Measurements from ENCODE around the gene ZPBP2.
"Not testable (repeated sequence)": the region's sequence is repeated elsewhere in the genome, so short reads cannot be mapped to it uniquely, and the experiment has no call there.

Gene ZPBP2

DNA sequence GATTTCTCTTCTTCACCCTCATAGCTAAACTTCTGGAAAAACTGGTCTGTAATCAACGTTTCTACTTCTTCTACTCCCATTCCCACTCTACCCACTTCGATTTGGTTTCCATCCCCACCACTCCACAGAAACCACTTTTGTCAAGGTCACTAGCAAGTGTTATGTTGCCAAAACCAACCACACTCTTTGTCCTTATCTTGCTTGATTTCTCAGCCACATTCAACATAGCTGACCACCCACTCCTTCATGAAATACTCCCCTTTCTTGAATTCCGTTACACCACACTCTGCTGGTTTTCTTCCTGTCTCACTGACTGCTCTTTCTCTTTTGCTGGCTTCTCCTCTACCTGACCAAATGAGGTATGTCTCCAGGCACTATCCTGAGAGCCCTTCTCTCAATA is 15.8 kb upstream of the ZPBP2 start:
- no peak overlapping the region for H3K4me3 ChIP-seq (ENCODE audit: control insufficient read depth, low read depth, low read length)
- TF ChIP-seq, protein P1, sequence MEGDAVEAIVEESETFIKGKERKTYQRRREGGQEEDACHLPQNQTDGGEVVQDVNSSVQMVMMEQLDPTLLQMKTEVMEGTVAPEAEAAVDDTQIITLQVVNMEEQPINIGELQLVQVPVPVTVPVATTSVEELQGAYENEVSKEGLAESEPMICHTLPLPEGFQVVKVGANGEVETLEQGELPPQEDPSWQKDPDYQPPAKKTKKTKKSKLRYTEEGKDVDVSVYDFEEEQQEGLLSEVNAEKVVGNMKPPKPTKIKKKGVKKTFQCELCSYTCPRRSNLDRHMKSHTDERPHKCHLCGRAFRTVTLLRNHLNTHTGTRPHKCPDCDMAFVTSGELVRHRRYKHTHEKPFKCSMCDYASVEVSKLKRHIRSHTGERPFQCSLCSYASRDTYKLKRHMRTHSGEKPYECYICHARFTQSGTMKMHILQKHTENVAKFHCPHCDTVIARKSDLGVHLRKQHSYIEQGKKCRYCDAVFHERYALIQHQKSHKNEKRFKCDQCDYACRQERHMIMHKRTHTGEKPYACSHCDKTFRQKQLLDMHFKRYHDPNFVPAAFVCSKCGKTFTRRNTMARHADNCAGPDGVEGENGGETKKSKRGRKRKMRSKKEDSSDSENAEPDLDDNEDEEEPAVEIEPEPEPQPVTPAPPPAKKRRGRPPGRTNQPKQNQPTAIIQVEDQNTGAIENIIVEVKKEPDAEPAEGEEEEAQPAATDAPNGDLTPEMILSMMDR (conservative IDR thresholded peaks at IDR 0.05; ENCODE audit: control insufficient read depth, insufficient read depth, low read depth, low read length) = no peak
- no peak for DNase-seq (ENCODE audit: low read depth)

DNA sequence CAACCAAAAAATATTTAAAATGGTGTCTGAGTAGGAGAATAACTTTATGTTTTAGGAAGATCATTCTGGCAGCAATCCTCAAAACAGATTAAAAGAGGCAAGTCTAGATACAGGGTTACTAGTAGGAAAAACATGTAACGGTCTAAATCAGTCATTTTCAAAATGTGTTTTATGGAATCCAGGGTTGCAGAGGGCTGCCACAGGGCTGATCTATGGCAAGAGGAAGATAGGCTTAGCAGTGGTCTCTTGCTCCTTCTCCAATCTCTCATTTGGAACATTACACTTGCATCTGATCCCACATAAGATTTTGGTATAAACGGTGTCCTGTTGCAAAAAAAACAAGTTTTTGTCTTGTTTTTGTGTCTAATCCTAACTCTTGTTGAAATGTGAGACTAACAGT is 13.1 kb upstream of the ZPBP2 start:
- no peak overlapping the region for H3K4me3 ChIP-seq (ENCODE audit: control insufficient read depth, low read depth, low read length)
- TF ChIP-seq, protein P1 (conservative IDR thresholded peaks at IDR 0.05; ENCODE audit: control insufficient read depth, insufficient read depth, low read depth, low read length) = no peak
- DNase-seq (ENCODE audit: low read depth) = no peak

DNA sequence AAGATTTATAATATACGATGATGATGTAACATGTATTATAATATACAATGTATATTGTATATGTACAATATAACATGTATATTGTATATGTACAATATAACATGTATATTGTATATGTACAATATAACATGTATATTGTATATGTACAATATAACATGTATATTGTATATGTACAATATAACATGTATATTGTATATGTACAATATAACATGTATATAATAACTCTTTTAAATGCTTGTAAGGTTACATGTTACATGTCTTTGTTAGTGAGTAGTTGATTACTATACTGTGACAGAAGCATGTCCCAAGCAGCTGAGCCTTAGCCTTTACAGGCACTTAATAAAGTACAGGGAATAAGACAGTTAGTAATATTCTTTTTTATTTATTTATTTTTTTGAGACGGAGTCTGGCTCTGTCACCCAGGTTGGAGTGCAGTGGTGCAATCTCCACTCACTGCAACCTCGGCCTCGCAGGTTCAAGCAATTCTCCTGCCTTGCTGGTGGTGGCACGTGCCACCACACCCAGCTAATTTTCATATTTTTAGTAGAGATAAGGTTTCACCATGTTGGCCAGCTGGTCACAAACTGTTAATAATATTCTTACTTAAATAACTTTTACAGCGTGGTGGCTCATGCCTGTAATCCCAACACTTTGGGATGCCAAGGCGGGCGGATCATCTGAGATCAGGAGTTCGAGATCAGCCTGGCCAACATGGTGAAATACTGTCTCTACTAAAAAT is 11.9 kb upstream of the ZPBP2 start:
- H3K4me3 ChIP-seq (ENCODE audit: control insufficient read depth, low read depth, low read length); DNase-seq (ENCODE audit: low read depth): not testable (repeated sequence)

DNA sequence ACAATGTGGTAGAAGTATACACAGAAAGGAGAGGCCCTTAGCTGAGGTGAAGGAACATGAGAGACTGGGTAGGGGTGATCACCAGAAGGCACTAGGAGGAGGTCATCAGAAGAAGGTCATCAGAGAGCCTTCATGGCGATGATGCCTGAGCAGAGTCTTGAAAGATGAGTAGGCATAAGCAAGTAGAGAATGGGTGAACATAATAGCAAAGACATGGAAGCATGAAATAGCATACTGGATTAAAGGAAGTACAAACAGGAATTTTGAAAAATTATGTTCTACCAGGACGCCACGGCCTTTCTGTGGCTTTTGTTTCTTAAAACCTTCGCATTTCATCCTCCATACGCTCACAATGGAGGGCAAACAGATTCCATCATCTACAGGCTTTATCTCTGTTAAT is 6.8 kb upstream of the ZPBP2 start:
- TF ChIP-seq, protein P1 (conservative IDR thresholded peaks at IDR 0.05; ENCODE audit: control insufficient read depth, insufficient read depth, low read depth, low read length) = no peak
- H3K4me3 ChIP-seq (ENCODE audit: control insufficient read depth, low read depth, low read length) = no peak overlapping the region
- DNase-seq (ENCODE audit: low read depth) = no peak

DNA sequence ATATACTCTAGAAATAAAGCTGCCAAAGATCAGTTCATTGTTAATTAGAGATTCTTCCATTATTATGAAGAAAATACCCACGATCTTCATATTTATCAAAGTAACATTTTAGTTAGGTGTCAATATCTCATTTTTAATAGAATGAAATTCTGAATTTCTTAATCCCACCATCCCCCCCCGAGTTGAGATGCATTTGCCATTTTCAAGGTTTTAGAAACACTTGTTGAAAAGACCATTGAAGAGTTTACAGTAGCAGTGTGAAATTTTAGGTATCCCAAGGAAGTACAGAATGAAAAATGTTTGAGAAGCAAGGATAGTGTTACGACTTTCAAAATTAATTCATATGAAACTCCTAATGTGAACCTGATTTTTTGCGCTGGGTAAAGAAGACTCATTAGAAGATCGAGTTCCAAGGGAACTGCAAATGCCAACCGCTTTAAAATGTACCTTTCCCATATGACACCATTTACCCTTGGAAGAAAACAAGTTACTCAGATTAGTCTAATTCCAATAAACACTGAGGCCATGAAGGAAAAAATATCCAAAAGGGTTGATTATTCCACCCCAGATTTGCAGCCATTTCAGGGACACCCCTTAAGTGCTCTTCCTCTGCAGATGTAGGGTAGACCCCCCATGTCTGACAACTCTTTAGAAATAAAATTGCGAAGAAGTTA is 4.6 kb upstream of the ZPBP2 start:
- DNase-seq (ENCODE audit: low read depth) = no peak
- no peak overlapping the region for H3K4me3 ChIP-seq (ENCODE audit: control insufficient read depth, low read depth, low read length)
- TF ChIP-seq, protein P1 (conservative IDR thresholded peaks at IDR 0.05; ENCODE audit: control insufficient read depth, insufficient read depth, low read depth, low read length) = no peak

DNA sequence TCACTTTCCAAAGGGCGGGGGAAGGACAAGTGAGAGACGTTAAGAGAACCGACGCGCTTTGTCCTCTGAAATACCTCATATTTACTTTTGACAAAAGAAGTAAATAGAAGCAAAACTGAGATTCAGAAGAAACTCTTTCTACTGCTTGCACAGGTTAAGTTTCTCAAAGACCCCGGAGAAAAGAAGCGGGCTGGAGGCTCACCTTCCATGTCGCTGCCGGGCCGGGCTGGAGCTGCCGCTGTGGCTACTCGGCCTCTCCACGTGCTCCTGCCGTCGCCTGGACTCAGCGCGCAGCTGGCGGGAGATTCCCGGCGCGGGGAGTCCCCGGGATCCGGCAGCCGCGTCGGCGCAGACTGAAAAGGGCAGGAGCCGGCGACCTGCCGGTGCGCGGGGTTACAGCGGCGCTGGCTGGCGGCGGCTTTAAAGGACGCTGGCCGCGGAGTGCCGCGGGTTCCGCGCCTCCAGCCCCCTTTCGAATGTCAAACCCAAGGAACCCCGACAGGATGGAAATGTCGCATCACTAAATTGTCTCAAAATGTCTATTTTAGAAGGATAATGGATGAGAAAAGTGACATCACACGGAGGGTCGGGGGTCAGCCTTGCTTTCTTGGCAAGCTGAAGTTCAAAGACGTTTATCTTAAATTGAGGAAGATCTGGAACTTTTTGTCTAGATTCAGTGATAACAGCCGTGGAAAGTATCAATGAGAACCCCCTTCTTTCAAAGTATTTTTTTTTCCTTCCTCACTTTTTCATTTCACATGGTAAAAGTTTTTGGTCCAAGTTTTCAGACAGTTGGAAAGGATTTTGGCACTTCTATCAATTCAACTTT is 3.9 kb upstream of the ZPBP2 start, which contains the start of gene IKZF3:
Gene IKZF3, minus strand, starts transcription at position 395 of the 829 bp plus-strand sequence. Its CDS starts 186 bp downstream, at position 209.
- peak; percentile 1 for DNase-seq (ENCODE audit: low read depth)
- H3K4me3 ChIP-seq (ENCODE audit: control insufficient read depth, low read depth, low read length) = no peak within 1 kb of the TSS
- TF ChIP-seq, protein P1 (conservative IDR thresholded peaks at IDR 0.05; ENCODE audit: control insufficient read depth, insufficient read depth, low read depth, low read length) = no peak
